ENCODE data around the gene WNT7B. TPM values are rescaled to one million over a fixed set of nuclear protein-coding genes. Genes with fewer than 3 reads are reported as not detected.

WNT7B gene
- total RNA-seq, 1 donor from 2014 or later = 5.4 TPM

- DNase-seq = peak; percentile 58
Measured at GRCh38 chr22:46002757-46003270, 25.9 kb upstream of the WNT7B start.

GRCh38 chr22:46001426-46002106 lies 24.6 kb upstream of the WNT7B start:
- peak overlapping the region; percentile 55 for H3K27ac ChIP-seq
- H3K9me3 ChIP-seq = no peaks in the 10 kb centered on the region
- H3K36me3 ChIP-seq = no peaks in the 10 kb centered on the region
- H3K27me3 ChIP-seq = no peaks in the 10 kb centered on the region
- H3K4me3 ChIP-seq = no peak overlapping the region
- no peak for TF ChIP-seq CTCF (IDR thresholded peaks at IDR 0.05)
- DNase-seq = peak; percentile 65
- intact Hi-C loops (cut with DNase I) = loop anchor here (10.0 kb wide), 1 partner anchor 73 kb away; no protein-coding TSS in a partner anchor
- no peak for ATAC-seq
- peaks cover 55% of the 10 kb centered on the region for H3K4me1 ChIP-seq

More at GRCh38 chr22:46002757-46003270, 25.9 kb upstream of the WNT7B start:
- no peaks in the 10 kb centered on the region for H3K9me3 ChIP-seq
- H3K36me3 ChIP-seq = no peaks in the 10 kb centered on the region
- no peaks in the 10 kb centered on the region for H3K27me3 ChIP-seq
- TF ChIP-seq CTCF (IDR thresholded peaks at IDR 0.05) = no peak
- no peak overlapping the region for H3K27ac ChIP-seq
- H3K4me3 ChIP-seq = no peak overlapping the region
- intact Hi-C loops (cut with DNase I) = loop anchor here (10.0 kb wide), 1 partner anchor 72 kb away; no protein-coding TSS in a partner anchor
- no peak for ATAC-seq
- H3K4me1 ChIP-seq = peaks cover 57% of the 10 kb centered on the region

GRCh38 chr22:46001046-46001425 lies 24.1 kb upstream of the WNT7B start:
- Histone ChIP-seq H3K27me3 (no peaks in the 10 kb centered on the region), H3K27ac (peak overlapping the region; percentile 55), H3K36me3 (no peaks in the 10 kb centered on the region), H3K4me1 (peaks cover 55% of the 10 kb centered on the region), H3K4me3 (no peak overlapping the region), H3K9me3 (no peaks in the 10 kb centered on the region)
- peak; percentile 60 for DNase-seq
- no peak for ATAC-seq
- TF ChIP-seq CTCF (IDR thresholded peaks at IDR 0.05) = no peak
- intact Hi-C loops (cut with DNase I) = loop anchor here (10.0 kb wide), 1 partner anchor 74 kb away; no protein-coding TSS in a partner anchor

- no peak for TF ChIP-seq CTCF (IDR thresholded peaks at IDR 0.05)
- DNase-seq = peak; percentile 58
- intact Hi-C loops (cut with DNase I) = loop anchor here (10.0 kb wide), 1 partner anchor 74 kb away; no protein-coding TSS in a partner anchor
- H3K36me3 ChIP-seq = no peaks in the 10 kb centered on the region
- no peak overlapping the region for H3K4me3 ChIP-seq
- no peaks in the 10 kb centered on the region for H3K27me3 ChIP-seq
- H3K9me3 ChIP-seq = no peaks in the 10 kb centered on the region
- no peak for ATAC-seq
- H3K27ac ChIP-seq = peak overlapping the region; percentile 55
- H3K4me1 ChIP-seq = peaks cover 61% of the 10 kb centered on the region
Measured at GRCh38 chr22:46000081-46001027, 23.4 kb upstream of the WNT7B start.

GRCh38 chr22:45999379-45999971 lies 22.5 kb upstream of the WNT7B start:
- Histone ChIP-seq H3K27me3 (no peaks in the 10 kb centered on the region), H3K36me3 (no peaks in the 10 kb centered on the region), H3K9me3 (no peaks in the 10 kb centered on the region), H3K4me3 (no peak overlapping the region), H3K4me1 (peaks cover 66% of the 10 kb centered on the region), H3K27ac (no peak overlapping the region)
- no peak for TF ChIP-seq CTCF (IDR thresholded peaks at IDR 0.05)
- ATAC-seq (no peak), DNase-seq (peak; percentile 54)
- intact Hi-C loops (cut with DNase I) = loop anchor here (10.0 kb wide), 1 partner anchor 315 kb away; no protein-coding TSS in a partner anchor
